Measurements from ENCODE around the gene CCL23.
A peak's percentile ranks its signal among the peaks of the same experiment; 100 is the strongest.

CCL23 gene

DNA sequence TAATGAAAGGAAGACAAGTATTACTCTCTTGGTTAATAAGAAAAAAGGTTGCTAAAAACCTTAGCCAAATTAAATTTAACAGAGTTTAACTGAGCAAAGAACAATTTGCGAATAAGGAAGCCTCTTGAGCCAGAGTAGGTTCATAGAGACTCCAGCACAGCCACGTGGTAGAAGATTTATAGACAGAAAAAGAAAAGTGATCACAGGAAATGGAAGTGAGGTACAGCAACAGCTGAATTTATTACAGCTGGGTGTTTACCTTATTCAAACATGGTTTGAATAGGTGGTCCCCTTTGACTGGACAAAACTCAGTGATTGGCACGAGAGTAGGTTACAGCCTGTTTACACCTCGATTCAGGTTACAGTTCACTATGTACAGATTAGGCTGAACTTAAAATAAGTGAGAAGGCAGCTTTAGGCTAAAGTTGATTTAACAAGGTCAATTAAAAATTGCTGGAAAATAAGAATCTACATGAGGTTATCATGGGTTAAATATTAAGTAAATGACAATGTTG, 13.1 kb downstream of the CCL23 start:
- H3K4me3 ChIP-seq (replicated peaks; ENCODE audit: insufficient read depth, low read length), result no peak overlapping the region
- no peak for DNase-seq (ENCODE audit: low read depth in 1 of 2, low spot score in 1 of 2)
- 0 out of 2 replicates have a peak overlapping the region, but pooled peaks have one; percentile 23 for H3K27ac ChIP-seq (replicated peaks)
- no peaks in the 10 kb centered on the region for H3K27me3 ChIP-seq (ENCODE audit: insufficient read depth, poor library complexity, severe bottlenecking)
- no peak for TF ChIP-seq POLR2AphosphoS5 (IDR thresholded peaks at IDR 0.05; ENCODE audit: low read depth)
- no peak for TF ChIP-seq GABPA (IDR thresholded peaks at IDR 0.05; ENCODE audit: low read depth)
- TF ChIP-seq CTCF (IDR thresholded peaks at IDR 0.05; ENCODE audit: insufficient read depth, low read length), result no peak
- TF ChIP-seq SPI1 (IDR thresholded peaks at IDR 0.05; ENCODE audit: borderline replicate concordance, low read depth), result no peak
- TF ChIP-seq REST (IDR thresholded peaks at IDR 0.05; ENCODE audit: insufficient replicate concordance, low read depth), result no peak

- TF ChIP-seq POLR2AphosphoS5 (IDR thresholded peaks at IDR 0.05; ENCODE audit: low read depth), result no peak
- TF ChIP-seq SPI1 (IDR thresholded peaks at IDR 0.05; ENCODE audit: borderline replicate concordance, low read depth), result no peak
- no peak for DNase-seq (ENCODE audit: low read depth in 1 of 2, low spot score in 1 of 2)
- Histone ChIP-seq H3K27ac (replicated peaks) (no peak overlapping the region), H3K4me3 (replicated peaks; ENCODE audit: insufficient read depth, low read length) (no peak overlapping the region), H3K27me3 (ENCODE audit: insufficient read depth, poor library complexity, severe bottlenecking) (no peaks in the 10 kb centered on the region)
Observed at GRCh38 chr17:36002631-36003030, 15.1 kb downstream of the CCL23 start.

- Histone ChIP-seq H3K4me3 (replicated peaks; ENCODE audit: insufficient read depth, low read length) (no peak overlapping the region), H3K27me3 (ENCODE audit: insufficient read depth, poor library complexity, severe bottlenecking) (no peaks in the 10 kb centered on the region), H3K27ac (replicated peaks) (no peak overlapping the region)
- no peak for TF ChIP-seq GABPA (IDR thresholded peaks at IDR 0.05; ENCODE audit: low read depth)
- TF ChIP-seq REST (IDR thresholded peaks at IDR 0.05; ENCODE audit: insufficient replicate concordance, low read depth), result no peak
- no peak for TF ChIP-seq CTCF (IDR thresholded peaks at IDR 0.05; ENCODE audit: insufficient read depth, low read length)
- no peak for TF ChIP-seq POLR2AphosphoS5 (IDR thresholded peaks at IDR 0.05; ENCODE audit: low read depth)
- TF ChIP-seq SPI1 (IDR thresholded peaks at IDR 0.05; ENCODE audit: borderline replicate concordance, low read depth), result no peak
- DNase-seq (ENCODE audit: low read depth in 1 of 2, low spot score in 1 of 2), result no peak
Observed at GRCh38 chr17:36001862-36002603, 15.7 kb downstream of the CCL23 start.

- no peaks in the 10 kb centered on the region for H3K27me3 ChIP-seq (ENCODE audit: insufficient read depth, poor library complexity, severe bottlenecking)
- DNase-seq (ENCODE audit: low read depth in 1 of 2, low spot score in 1 of 2), result no peak
- no peak within 1 kb of the TSS for H3K27ac ChIP-seq (replicated peaks)
- no peak within 1 kb of the TSS for H3K4me3 ChIP-seq (replicated peaks; ENCODE audit: insufficient read depth, low read length)
- TF ChIP-seq SPI1 (IDR thresholded peaks at IDR 0.05; ENCODE audit: borderline replicate concordance, low read depth) (no peak), POLR2AphosphoS5 (IDR thresholded peaks at IDR 0.05; ENCODE audit: low read depth) (no peak), GABPA (IDR thresholded peaks at IDR 0.05; ENCODE audit: low read depth) (no peak)
Observed at GRCh38 chr17:36001110-36001771, 16.5 kb downstream of the CCL23 start, which contains the start of gene CCL15. CCL15 (minus strand) TSS chr17:36001553; CDS start chr17:36001492, 61 bp downstream.
